ENCODE measurements around the gene PAM16.

PAM16 gene

DNA sequence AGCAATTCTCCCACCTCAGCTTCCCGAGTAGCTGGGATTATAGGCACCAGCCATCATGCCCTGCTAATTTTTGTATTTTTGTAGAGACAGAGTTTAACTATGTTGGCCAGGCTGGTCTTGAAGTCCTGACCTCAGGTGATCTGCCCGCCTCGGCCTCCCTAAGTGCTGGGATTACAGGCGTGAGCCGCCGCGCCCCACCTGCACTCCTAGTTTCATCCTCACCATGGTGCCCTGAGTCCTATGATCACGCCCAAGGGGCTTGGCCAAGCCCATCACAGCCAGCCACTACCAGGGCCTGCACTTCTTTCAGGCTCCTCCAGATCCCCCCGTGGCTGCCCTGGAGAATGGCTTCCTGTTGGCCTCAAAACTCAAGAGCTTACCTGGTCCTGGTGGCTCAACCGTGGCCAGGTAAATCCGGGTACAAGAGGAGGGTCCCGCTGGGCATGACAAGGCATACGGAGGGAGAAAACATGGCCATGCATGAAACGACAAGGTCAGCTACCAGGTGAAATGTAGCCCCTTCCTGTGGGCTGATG is 57.9 kb downstream of the PAM16 start:
- no peak for DNase-seq

GRCh38 chr16:4291699-4292098 is 59.4 kb downstream of the PAM16 start:
- DNase-seq: no peak

All from 8988T (cell line).